ENCODE results near the gene USP22.

Gene USP22

DNA sequence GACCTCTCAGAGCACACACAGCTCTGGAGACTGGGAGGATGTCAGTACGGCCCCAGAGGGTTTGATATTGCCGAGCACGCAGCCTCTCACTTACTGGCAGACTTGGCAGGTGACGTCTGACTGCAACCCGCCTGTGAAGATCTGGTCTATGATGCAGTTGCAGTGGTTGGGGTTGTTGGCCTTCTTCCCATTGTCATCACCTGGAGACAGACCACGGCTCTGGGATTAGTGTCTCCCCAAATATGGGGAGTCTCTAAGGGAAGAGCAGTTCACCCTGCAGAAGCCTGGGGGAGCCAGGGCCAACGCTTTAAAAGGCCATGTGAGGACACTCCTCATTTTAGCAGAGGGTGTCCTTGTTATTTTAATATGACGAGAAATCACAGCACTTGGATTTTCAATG lies 30.1 kb downstream of the USP22 start:
- no peak overlapping the region for H3K4me3 ChIP-seq (ENCODE audit: low read depth, low read length)
- TF ChIP-seq, protein P1, sequence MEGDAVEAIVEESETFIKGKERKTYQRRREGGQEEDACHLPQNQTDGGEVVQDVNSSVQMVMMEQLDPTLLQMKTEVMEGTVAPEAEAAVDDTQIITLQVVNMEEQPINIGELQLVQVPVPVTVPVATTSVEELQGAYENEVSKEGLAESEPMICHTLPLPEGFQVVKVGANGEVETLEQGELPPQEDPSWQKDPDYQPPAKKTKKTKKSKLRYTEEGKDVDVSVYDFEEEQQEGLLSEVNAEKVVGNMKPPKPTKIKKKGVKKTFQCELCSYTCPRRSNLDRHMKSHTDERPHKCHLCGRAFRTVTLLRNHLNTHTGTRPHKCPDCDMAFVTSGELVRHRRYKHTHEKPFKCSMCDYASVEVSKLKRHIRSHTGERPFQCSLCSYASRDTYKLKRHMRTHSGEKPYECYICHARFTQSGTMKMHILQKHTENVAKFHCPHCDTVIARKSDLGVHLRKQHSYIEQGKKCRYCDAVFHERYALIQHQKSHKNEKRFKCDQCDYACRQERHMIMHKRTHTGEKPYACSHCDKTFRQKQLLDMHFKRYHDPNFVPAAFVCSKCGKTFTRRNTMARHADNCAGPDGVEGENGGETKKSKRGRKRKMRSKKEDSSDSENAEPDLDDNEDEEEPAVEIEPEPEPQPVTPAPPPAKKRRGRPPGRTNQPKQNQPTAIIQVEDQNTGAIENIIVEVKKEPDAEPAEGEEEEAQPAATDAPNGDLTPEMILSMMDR (IDR thresholded peaks at IDR 0.05; ENCODE audit: low read depth, low read length) = no peak

DNA sequence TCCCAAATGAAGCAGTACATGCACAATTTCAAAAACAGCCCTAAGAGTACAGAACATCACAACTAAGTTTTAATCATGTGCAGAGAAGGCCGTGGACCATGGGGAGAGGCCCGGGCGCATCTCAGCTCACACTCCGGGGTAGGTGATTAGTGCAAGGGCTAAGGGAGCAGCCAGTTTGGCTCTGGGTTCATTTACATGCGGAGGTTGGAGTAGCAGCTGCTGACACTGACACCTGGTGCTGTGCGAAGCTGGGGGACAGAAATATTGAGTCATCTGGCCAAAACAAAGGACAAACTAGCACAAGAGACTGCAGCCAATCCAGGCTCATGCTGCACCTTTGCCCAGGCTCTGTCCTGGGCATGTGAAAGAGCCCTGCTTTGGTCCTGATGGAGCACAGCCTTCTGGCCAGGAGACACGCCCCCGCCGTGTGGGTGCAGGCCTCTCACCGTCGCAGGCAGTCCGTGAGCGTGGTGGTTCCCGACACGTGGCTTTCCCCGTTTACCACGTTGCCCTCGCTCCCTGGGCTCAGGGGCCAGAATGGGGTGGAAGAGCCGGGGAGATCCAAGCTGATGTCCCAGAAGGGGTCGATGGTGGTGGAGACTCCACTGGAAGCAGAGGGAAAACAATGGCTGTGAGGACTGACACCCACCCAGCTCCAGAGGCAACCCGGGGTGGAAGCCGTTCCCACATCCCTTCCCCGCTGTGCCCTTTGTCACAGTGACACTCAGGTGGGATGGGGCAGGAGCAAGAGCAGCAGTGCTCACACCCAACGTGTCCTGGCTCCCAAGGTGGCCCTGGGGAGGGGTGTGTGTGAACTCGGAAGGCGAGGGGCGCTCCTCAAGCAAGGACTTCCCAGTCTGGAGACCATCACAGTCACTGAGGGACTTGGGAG lies 31.9 kb downstream of the USP22 start:
- no peak overlapping the region for H3K4me3 ChIP-seq (ENCODE audit: low read depth, low read length)
- TF ChIP-seq, protein P1 (IDR thresholded peaks at IDR 0.05; ENCODE audit: low read depth, low read length) = no peak

DNA sequence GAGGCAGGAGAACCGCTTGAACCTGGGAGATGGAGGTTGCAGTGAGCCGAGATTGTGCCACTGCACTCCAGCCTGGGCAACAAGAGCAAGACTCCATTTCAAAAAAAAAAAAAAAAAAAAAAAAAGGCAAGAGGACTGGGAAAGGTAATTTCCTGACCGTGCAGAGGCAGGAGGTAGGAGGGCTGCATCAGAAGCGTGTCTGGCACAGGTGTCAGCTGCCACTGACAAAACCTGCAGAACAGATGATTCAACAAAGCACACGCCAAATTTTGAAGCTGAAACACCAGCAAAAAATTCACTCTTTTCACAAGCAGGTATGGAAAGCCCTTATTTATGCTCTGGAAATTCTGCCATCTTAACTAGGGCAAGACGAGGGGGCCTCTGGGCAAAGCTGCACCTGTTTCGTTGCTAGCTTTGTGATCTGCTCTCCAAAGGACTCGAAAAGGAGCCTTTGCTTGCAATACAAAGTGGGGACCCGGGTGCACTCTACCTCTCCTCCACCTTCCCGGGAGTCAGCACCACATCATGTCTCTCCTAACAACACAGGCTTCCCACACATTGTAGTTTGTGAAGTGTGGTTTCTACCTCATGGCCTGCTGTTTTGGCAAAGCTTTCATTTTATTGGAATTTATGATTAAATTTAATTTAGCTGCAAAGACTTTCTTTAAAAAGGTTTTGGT lies 33.7 kb downstream of the USP22 start:
- no peak overlapping the region for H3K4me3 ChIP-seq (ENCODE audit: low read depth, low read length)
- TF ChIP-seq, protein P1 (IDR thresholded peaks at IDR 0.05; ENCODE audit: low read depth, low read length) = no peak

DNA sequence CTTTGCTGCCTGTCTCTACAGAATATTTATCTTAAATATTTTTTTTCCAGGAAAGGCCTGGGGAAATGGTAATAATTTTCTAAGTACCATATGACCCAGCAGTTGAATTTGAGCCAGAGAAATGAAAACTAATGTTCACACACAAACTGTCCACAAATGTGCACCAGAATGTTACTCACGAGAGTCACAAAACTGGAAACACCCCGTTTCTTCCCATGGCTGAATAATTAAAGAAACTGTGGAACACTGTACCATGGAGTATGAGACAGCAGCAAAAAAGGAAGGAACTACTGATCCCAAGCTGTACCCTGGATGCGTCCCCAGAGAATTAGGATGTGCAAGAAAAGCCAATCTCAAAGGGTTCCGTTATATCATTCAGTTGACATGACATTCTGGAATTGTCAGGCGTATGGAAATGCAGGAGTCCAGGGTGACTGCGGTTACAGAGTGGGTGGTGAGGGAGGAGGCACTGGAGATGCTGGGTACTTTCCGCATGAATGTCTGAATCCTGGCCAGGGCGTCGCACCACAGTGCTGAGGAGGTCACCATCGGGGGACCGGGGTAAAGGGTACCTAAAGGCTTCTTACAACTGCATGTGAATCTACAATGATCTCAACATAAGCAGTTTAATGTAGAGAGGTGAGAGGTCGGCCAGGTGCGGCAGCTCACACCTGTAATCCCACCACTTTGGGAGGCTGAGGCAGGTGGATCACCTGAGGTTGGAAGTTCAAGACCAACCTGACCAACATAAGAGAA lies 34.5 kb downstream of the USP22 start:
- TF ChIP-seq, protein P1 (IDR thresholded peaks at IDR 0.05; ENCODE audit: low read depth, low read length) = no peak
- no peak overlapping the region for H3K4me3 ChIP-seq (ENCODE audit: low read depth, low read length)

DNA sequence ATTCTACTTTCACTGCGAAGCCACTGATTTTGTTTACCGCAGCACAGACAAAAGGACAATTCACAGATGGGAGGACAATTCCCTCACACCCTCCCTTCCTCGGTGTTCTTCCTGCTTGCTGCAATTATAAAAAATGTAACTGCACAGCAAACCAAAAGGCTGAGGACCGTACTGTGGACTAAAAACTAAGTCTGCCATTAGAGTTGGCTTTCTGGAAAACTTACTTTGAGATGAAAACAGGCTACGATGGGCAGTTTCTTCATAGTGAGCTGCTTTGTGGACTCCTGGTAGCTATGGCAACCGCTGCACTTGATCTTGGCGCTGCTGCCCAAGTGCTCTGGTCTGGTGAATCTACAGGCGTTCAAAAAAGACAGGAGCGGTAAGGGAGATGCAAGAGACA lies 35.2 kb downstream of the USP22 start:
- TF ChIP-seq, protein P1 (IDR thresholded peaks at IDR 0.05; ENCODE audit: low read depth, low read length) = no peak
- no peak overlapping the region for H3K4me3 ChIP-seq (ENCODE audit: low read depth, low read length)

DNA sequence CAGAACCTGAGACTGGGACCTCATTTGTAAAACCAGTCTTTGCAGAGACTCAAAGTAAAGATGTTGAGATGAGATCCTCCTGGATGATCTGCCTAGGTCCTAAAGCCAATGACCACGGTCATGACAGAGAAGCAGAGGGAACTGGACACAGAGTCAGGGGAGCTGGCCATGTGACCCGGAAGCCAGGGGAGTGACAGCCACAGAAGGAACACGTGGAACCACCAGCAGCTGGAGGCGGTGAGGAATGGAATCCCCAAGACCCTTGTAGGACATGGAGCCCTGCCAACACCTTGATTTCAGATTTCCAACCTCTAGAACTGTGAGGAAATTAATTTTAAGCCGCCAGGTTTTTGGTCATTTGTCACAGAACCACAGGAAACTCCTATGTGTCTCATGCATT lies 37.0 kb downstream of the USP22 start:
- TF ChIP-seq, protein P1 (IDR thresholded peaks at IDR 0.05; ENCODE audit: low read depth, low read length) = no peak

More for the DNA sequence above, 37.0 kb downstream of the USP22 start:
- no peak overlapping the region for H3K4me3 ChIP-seq (ENCODE audit: low read depth, low read length)
